IMR-90 (cell line): Measurements from ENCODE around the gene NAA80. TPM values are rescaled to one million over a fixed set of nuclear protein-coding genes. Genes with fewer than 3 reads are reported as not detected.

ENCODE experiments used
- ATAC-seq: fragments of 200-7000 bp; cut with Tn5 transposase; 2 replicates; pipeline ENCODE4 v1.9.1; 2020; ENCODE audit warnings: low read depth, mild to moderate bottlenecking, moderate library complexity
- BruUV-seq: library from RNA; stranded (reverse); fragments of 400-500 nt; replicated peaks from 2 replicates; lab custom pipeline; 2021; lab: Mats Ljungman, UMichigan
- CTCF ChIA-PET: fragments of 300-600 bp; formaldehyde crosslinking; extraction: SDS; loops from one replicate; lab custom pipeline; 2021; ENCODE audit warnings: antibody characterized with exemption; lab: Yijun Ruan, JAX
- POLR2A ChIA-PET: fragments of 300-600 bp; sonication (Branson Sonifier 250); formaldehyde crosslinking; loops from one replicate; lab custom pipeline; 2022; ENCODE audit warnings: antibody characterized with exemption; ENCODE audit not compliant: unreplicated experiment; lab: Charles Lee
- DNase-seq: peaks from one replicate; pipeline ENCODE4 v3.0.0; 2013
- H2AFZ ChIP-seq: replicated peaks from 2 replicates; pipeline ENCODE3; 2013; ENCODE audit warnings: low read length, mild to moderate bottlenecking; ENCODE audit not compliant: poor library complexity
- H2AK5ac ChIP-seq: 2 replicates; pipeline ENCODE4 v1.6.1; 2013; ENCODE audit warnings: low read depth, low read length, inconsistent platforms
- H2AK9ac ChIP-seq: replicated peaks from 2 replicates; pipeline ENCODE3; 2013; ENCODE audit warnings: mild to moderate bottlenecking, low read depth, low read length, moderate library complexity; ENCODE audit not compliant: poor library complexity
- H2BK120ac ChIP-seq: 2 replicates; pipeline ENCODE4 v1.6.1; 2013; ENCODE audit warnings: low read depth, low read length, inconsistent platforms
- H2BK15ac ChIP-seq: 3 replicates; pipeline ENCODE4 v1.6.1; 2013; ENCODE audit warnings: low read depth, low read length, inconsistent platforms
- H2BK20ac ChIP-seq: 2 replicates; pipeline ENCODE4 v1.6.1; 2013; ENCODE audit warnings: low read depth, mild to moderate bottlenecking, inconsistent platforms, low read length, moderate library complexity
- H2BK5ac ChIP-seq: 2 replicates; pipeline ENCODE4 v1.6.1; 2013; ENCODE audit warnings: mild to moderate bottlenecking, low read depth, low read length, inconsistent platforms; ENCODE audit not compliant: poor library complexity, severe bottlenecking
- H3K14ac ChIP-seq: replicated peaks from 2 replicates; pipeline ENCODE4 v1.6.1; 2013; ENCODE audit warnings: low read depth, low read length, inconsistent platforms
- H3K18ac ChIP-seq: 2 replicates; pipeline ENCODE4 v1.6.1; 2013; ENCODE audit warnings: low read depth, low read length, control low read depth
- H3K23ac ChIP-seq: 2 replicates; pipeline ENCODE4 v1.6.1; 2013; ENCODE audit warnings: low read depth, low read length, inconsistent platforms
- H3K27ac ChIP-seq: 2 replicates; pipeline ENCODE4 v1.5.1; 2013; ENCODE audit warnings: mild to moderate bottlenecking, control low read depth, low read length; ENCODE audit not compliant: insufficient read depth
- H3K27me3 ChIP-seq: 2 replicates; pipeline ENCODE4 v1.6.1; 2013; ENCODE audit warnings: low read length; ENCODE audit not compliant: control insufficient read depth, insufficient read depth
- H3K36me3 ChIP-seq: 2 replicates; pipeline ENCODE4 v1.6.1; 2013; ENCODE audit warnings: low read length, mixed read lengths; ENCODE audit not compliant: control insufficient read depth, insufficient read depth
- H3K4ac ChIP-seq: 2 replicates; pipeline ENCODE4 v1.6.1; 2013; ENCODE audit warnings: low read depth, low read length, inconsistent platforms
- H3K4me1 ChIP-seq: 2 replicates; pipeline ENCODE4 v1.6.1; 2013; ENCODE audit warnings: low read length, mixed read lengths; ENCODE audit not compliant: control insufficient read depth, insufficient read depth
- H3K4me2 ChIP-seq: 2 replicates; pipeline ENCODE4 v1.6.1; 2013; ENCODE audit warnings: low read depth, mild to moderate bottlenecking, control low read depth, low read length, moderate library complexity
- H3K4me3 ChIP-seq: 2 replicates; pipeline ENCODE4 v1.5.1; 2013; ENCODE audit warnings: low read depth, mild to moderate bottlenecking, control low read depth, low read length, moderate library complexity; ENCODE audit not compliant: insufficient read depth
- H3K56ac ChIP-seq: 2 replicates; pipeline ENCODE4 v1.6.1; 2013; ENCODE audit warnings: low read length, inconsistent platforms; ENCODE audit not compliant: insufficient read depth; ENCODE audit errors: extremely low read depth
- H3K79me1 ChIP-seq, 2 experiments: 2 replicates each; pipeline ENCODE4 v1.6.1; 2013; ENCODE audit warnings: low read length in 2 of 2, inconsistent platforms in 1 of 2, low read depth in 1 of 2
- H3K9ac ChIP-seq: 2 replicates; pipeline ENCODE4 v1.6.1; 2013; ENCODE audit warnings: low read depth, low read length, control low read depth
- H3K9me1 ChIP-seq: 2 replicates; pipeline ENCODE4 v1.6.1; 2013; ENCODE audit warnings: low read length, inconsistent platforms; ENCODE audit not compliant: insufficient read depth
- H3K9me3 ChIP-seq: 2 replicates; pipeline ENCODE4 v1.6.1; 2013; ENCODE audit warnings: low read length; ENCODE audit not compliant: control insufficient read depth, insufficient read depth
- H4K20me1 ChIP-seq: 2 replicates; pipeline ENCODE4 v1.6.1; 2013; ENCODE audit warnings: low read length, inconsistent platforms; ENCODE audit not compliant: insufficient read depth
- H4K5ac ChIP-seq: 2 replicates; pipeline ENCODE4 v1.6.1; 2013; ENCODE audit warnings: mild to moderate bottlenecking, low read depth, low read length, control low read depth
- H4K8ac ChIP-seq, 2 experiments: 2 replicates each; pipeline ENCODE4 v1.6.1; 2013; ENCODE audit warnings: low read depth in 2 of 2, low read length in 2 of 2, control low read depth in 1 of 2, inconsistent platforms in 1 of 2
- H4K91ac ChIP-seq: 2 replicates; pipeline ENCODE4 v1.6.1; 2013; ENCODE audit warnings: low read depth, low read length, inconsistent platforms; ENCODE audit not compliant: insufficient read depth
- WGBS, 2 experiments: methylation state at CpG; one replicate each; pipeline versions ENCODE4 v1.1.5 to v1.1.7; 2013; ENCODE audit warnings: missing lambda C conversion rate in 2 of 2; ENCODE audit not compliant: insufficient read length in 1 of 2; ENCODE audit errors: extremely low coverage in 2 of 2; 5-methylcytosine and 5-hydroxymethylcytosine counted together
- dilution Hi-C: fragments of 300-500 bp; cut with HindIII; formaldehyde crosslinking; loops from one replicate; pipeline ENCODE4 v1.14.3; 2018; ENCODE audit warnings: low sequenced_read_pairs; ENCODE audit not compliant: unreplicated experiment
- in situ Hi-C: fragments of 300-500 bp; cut with MboI; formaldehyde crosslinking; loops from 3 replicates; pipeline ENCODE4 v1.14.3; 2019; ENCODE audit warnings: low sequenced_read_pairs, inconsistent platforms, mixed read lengths
- intact Hi-C: fragments of 100-400 bp; cut with micrococcal nuclease; formaldehyde crosslinking; loops from 2 replicates; pipeline ENCODE4 v1.10.0; 2022
- polyA plus RNA-seq, 3 experiments: library from polyadenylated mRNA; depleted of rRNA; stranded (reverse); fragments of >200 nt; gene quantifications; 2 replicates each; pipeline ENCODE4 v1.2.3, GENCODE V29; 2012; ENCODE audit warnings: low replicate concordance in 1 of 3
- total RNA-seq: library from RNA; depleted of rRNA; stranded (reverse); fragments of >200 nt; gene quantifications from 2 replicates; pipeline ENCODE4 v1.2.3, GENCODE V29; 2012
- TF ChIP-seq, protein P1 (sequence below): conservative IDR thresholded peaks from 2 replicates; pipeline ENCODE4 v1.5.1; 2012; ENCODE audit warnings: mild to moderate bottlenecking, low read depth, low read length, improper control_type of control experiment

NAA80 gene
- total and polyA plus RNA-seq, 2 of the 4 experiments (the other 2 are of a cell fraction) = 5.0 to 14.4 TPM

DNA sequence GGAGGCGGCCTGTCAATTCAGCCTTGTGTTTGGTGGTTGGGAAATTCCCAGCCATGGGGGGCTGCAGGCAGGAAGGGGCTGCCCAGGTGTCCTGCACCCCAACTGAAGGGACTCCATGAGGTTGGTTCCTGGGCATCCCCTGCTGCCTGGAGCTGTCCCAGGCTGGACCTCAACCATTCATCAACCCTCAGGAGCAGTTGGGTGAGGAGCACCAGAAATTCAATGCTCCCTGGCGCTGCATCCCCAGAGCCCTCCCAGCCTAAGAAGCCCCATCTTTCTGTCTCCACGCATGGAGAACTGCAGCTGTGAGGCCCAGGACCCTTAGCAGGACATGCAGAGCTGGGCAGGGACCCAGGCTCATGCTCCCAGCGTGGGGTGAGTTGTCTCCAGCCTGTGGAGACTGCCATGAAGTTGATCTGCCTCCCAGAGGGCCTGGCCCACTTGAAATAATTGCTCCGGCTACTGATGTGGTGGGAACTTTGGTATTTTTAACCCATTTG, 38.2 kb downstream of the NAA80 start:
- Histone ChIP-seq H3K4me1 (peaks cover 36% of the 10 kb centered on the region), H3K79me1 (peaks cover 15 to 62% of the 10 kb centered on the region in 2 experiments), H2AK9ac (peak overlapping the region; percentile 99), H2AK5ac (peak overlapping the region; percentile 97), H3K9me1 (peaks cover 20% of the 10 kb centered on the region), H3K4ac (peak overlapping the region; percentile 93), H4K91ac (peak overlapping the region; percentile 97), H3K4me3 (no peak overlapping the region), H2BK5ac (peak overlapping the region; percentile 87), H3K9ac (peak overlapping the region; percentile 76), H3K14ac (peak overlapping the region; percentile 95), H3K9me3 (no peaks in the 10 kb centered on the region), H2AFZ (peak overlapping the region; percentile 89), H2BK120ac (peak overlapping the region; percentile 79; the same call in 1 of the 2 replicates), H2BK20ac (0 out of 2 replicates have a peak overlapping the region, but pooled peaks have one; percentile 41), H4K5ac (peak overlapping the region; percentile 97), H4K20me1 (peaks cover 10% of the 10 kb centered on the region; the same call in 1 of the 2 replicates), H4K8ac (peak overlapping the region; percentile 92 to 95; a peak in 3 of 4 replicates), H3K18ac (no peak overlapping the region), H3K56ac (no peak overlapping the region), H3K27me3 (no peaks in the 10 kb centered on the region), H3K23ac (peak overlapping the region; percentile 97), H3K36me3 (peaks cover 22% of the 10 kb centered on the region), H3K4me2 (peak overlapping the region; percentile 82), H3K27ac (peak overlapping the region; percentile 90), H2BK15ac (no peak overlapping the region)
- 50% methylated on average over 1 of the region's 5 CpGs; no CpG with 5 or more reads in 1 of the 2 experiments for WGBS, 2 experiments
- ATAC-seq (no peak), DNase-seq (no peak)
- no TSS peak for BruUV-seq
- ChIA-PET CTCF (no interaction called here), POLR2A (interaction anchor here (0.6 kb wide), 1 partner anchor 44 kb away, joined by 3 read pairs; no protein-coding TSS in a partner anchor)
- intact Hi-C loops (loop anchor here (1.0 to 5.0 kb wide), 2 partner anchors 12 to 61 kb away; partner anchors contain the start of gene HYAL2), in situ Hi-C loops (no loop called here), dilution Hi-C loops (no loop called here)
- TF ChIP-seq, protein P1, sequence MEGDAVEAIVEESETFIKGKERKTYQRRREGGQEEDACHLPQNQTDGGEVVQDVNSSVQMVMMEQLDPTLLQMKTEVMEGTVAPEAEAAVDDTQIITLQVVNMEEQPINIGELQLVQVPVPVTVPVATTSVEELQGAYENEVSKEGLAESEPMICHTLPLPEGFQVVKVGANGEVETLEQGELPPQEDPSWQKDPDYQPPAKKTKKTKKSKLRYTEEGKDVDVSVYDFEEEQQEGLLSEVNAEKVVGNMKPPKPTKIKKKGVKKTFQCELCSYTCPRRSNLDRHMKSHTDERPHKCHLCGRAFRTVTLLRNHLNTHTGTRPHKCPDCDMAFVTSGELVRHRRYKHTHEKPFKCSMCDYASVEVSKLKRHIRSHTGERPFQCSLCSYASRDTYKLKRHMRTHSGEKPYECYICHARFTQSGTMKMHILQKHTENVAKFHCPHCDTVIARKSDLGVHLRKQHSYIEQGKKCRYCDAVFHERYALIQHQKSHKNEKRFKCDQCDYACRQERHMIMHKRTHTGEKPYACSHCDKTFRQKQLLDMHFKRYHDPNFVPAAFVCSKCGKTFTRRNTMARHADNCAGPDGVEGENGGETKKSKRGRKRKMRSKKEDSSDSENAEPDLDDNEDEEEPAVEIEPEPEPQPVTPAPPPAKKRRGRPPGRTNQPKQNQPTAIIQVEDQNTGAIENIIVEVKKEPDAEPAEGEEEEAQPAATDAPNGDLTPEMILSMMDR = no peak
